ENCODE measurements around the gene AGO4. TPM values are rescaled to one million over a fixed set of nuclear protein-coding genes. Genes with fewer than 3 reads are reported as not detected.
A peak's percentile ranks its signal among the peaks of the same experiment; 100 is the strongest.
"Not testable (repeated sequence)": the region's sequence is repeated elsewhere in the genome, so short reads cannot be mapped to it uniquely, and the experiment has no call there.

AGO4 gene
- polyA plus RNA-seq, 2 of the 4 experiments (the other 2 are of a cell fraction) = 3.1 to 4.7 TPM

DNA sequence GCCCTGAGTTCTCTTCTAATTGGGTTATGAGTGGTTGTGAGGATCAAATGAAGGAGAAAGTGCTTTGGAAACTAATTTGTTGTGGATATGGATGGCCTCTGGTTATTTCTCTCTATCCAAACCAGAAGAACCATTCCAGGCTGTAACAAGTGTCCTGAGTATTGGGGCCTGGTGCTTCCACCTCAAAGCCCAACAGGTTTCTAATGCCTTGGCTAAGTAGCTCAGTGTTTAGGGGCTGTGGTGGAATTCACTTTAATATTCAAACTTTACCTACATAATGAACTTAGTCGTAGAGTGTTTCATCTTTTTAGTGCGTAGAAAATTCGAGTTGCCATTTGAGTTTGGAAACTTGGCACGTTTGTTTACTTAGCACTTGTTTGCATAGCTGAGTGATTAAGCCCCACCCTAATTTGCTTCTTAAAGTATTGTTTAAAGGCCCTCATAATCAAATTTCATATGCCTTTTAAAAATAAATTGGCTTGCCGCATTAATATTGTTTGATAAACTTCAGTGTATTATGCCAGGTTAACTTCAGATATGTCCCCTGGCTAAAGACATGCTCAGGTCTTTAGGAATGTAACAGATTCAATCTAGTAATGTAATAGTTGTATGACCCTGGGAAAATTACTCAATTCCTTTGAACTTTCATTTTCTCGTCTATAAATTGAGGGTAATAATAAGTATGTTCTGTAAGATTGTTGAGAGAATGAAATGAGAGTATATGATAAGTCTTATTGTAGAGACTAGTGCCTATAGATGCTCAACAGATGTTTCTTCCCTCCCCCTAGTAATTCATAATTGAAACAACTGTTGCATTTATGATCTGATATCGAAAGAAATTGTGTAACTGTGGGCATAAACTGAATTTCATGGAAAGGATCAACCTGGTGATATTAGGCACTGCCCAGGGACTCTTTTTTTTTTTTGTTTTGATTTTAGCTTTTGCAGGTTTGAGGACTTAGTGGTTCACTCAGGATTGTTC, 1.6 kb downstream of the AGO4 start:
- ATAC-seq (peak in 1 of 2 experiments; percentile 22; a peak in 2 of 6 replicates), FAIRE-seq (no peak), DNase-seq (ENCODE audit: low read depth in 1 of 2, low spot score in 1 of 2) (no peak)
- ChIA-PET POLR2A (no interaction called here), CTCF (interaction anchor here (0.8 kb wide), 1 partner anchor 10 kb away, joined by 3 read pairs; no protein-coding TSS in a partner anchor)
- H3K4me1 ChIP-seq = peaks cover 14% of the 10 kb centered on the region
- H3K9me3 ChIP-seq = no peaks in the 10 kb centered on the region
- 54% methylated on average over 7 of the region's 7 CpGs for WGBS (ENCODE audit: missing lambda C conversion rate)
- peak overlapping the region; percentile 96 to 99; a peak in 5 of 6 replicates for H3K27ac ChIP-seq
- peak overlapping the region; percentile 98 for H3K4me3 ChIP-seq
- TF ChIP-seq POLR2AphosphoS2 (conservative IDR thresholded peaks at IDR 0.05; ENCODE audit: low read length) = no peak
- TF ChIP-seq, protein P1, sequence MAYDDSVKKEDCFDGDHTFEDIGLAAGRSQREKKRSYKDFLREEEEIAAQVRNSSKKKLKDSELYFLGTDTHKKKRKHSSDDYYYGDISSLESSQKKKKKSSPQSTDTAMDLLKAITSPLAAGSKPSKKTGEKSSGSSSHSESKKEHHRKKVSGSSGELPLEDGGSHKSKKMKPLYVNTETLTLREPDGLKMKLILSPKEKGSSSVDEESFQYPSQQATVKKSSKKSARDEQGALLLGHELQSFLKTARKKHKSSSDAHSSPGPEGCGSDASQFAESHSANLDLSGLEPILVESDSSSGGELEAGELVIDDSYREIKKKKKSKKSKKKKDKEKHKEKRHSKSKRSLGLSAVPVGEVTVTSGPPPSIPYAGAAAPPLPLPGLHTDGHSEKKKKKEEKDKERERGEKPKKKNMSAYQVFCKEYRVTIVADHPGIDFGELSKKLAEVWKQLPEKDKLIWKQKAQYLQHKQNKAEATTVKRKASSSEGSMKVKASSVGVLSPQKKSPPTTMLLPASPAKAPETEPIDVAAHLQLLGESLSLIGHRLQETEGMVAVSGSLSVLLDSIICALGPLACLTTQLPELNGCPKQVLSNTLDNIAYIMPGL (CRISPR knock-in tag; IDR thresholded peaks at IDR 0.05; ENCODE audit: borderline replicate concordance) = no peak
- H3K4me2 ChIP-seq = peak overlapping the region; percentile 94

GRCh38 chr1:35810096-35810881, 2.5 kb downstream of the AGO4 start:
- no peaks in the 10 kb centered on the region for H3K9me3 ChIP-seq
- ChIA-PET POLR2A (no interaction called here), CTCF (interaction anchor here (0.8 kb wide), 1 partner anchor 9 kb away, joined by 3 read pairs; no protein-coding TSS in a partner anchor)
- WGBS (ENCODE audit: missing lambda C conversion rate) = 64% methylated on average over 2 of the region's 2 CpGs
- DNase-seq (ENCODE audit: low read depth in 1 of 2, low spot score in 1 of 2) (no peak), ATAC-seq (no peak), FAIRE-seq (no peak)
- TF ChIP-seq RCOR1 (IDR thresholded peaks at IDR 0.05; ENCODE audit: low read depth, low read length) = no peak
- H3K4me2 ChIP-seq = peak overlapping the region; percentile 94
- H3K4me3 ChIP-seq = no peak overlapping the region
- peaks cover 14% of the 10 kb centered on the region for H3K4me1 ChIP-seq
- no peak overlapping the region for H3K27ac ChIP-seq

DNA sequence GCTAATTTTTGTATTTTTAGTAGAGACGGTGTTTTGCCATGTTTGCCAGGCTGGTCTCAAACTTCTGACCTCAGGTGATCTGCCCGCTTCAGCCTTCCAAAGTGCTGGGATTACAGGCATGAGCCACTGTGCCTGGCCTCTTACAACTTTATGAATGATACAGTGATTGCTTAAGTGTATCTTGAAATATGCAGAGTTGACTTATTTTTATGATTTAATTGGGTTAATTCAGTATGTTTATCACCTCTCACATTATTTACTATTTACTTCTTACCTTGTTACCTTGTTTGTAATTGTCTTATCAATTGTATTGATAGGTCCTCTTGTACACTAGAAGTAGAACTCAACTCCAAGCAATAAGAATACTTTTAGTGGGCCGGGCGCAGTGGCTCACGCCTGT, 4.9 kb downstream of the AGO4 start:
- POLR2A ChIA-PET; FAIRE-seq; H3K9me3 ChIP-seq; ATAC-seq; H3K4me2 ChIP-seq; H3K27ac ChIP-seq; H3K4me3 ChIP-seq; DNase-seq (ENCODE audit: low read depth in 1 of 2, low spot score in 1 of 2); CTCF ChIA-PET: not testable (repeated sequence)
- TF ChIP-seq MAFK (IDR thresholded peaks at IDR 0.05; ENCODE audit: partially characterized antibody) = peak; percentile 6
- WGBS (ENCODE audit: missing lambda C conversion rate) = 95% methylated on average over 5 of the region's 5 CpGs
- peaks cover 14% of the 10 kb centered on the region for H3K4me1 ChIP-seq

DNA sequence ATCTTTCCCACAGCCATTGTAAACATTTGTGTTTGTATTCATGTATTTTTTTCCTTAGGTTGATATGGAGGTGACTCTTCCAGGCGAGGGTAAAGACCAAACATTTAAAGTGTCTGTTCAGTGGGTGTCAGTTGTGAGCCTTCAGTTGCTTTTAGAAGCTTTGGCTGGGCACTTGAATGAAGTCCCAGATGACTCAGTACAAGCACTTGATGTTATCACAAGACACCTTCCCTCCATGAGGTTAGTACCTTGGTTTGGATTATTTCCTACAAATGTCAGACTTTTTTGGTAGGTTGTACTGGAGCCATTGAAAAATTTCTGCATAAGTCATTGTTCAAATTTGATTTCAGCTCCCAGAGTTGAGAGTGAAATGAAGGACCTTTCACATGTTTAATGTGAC, 17.4 kb downstream of the AGO4 start:
- Histone ChIP-seq H3K27ac (no peak overlapping the region), H3K4me2 (no peak overlapping the region), H3K4me1 (no peaks in the 10 kb centered on the region), H3K9me3 (no peaks in the 10 kb centered on the region), H3K4me3 (no peak overlapping the region)
- CTCF ChIA-PET = no interaction called here
- POLR2A ChIA-PET = no interaction called here
- TF ChIP-seq CBX8 (IDR thresholded peaks at IDR 0.05) (no peak), JUN (IDR thresholded peaks at IDR 0.05) (no peak), EP300 (IDR thresholded peaks at IDR 0.05) (no peak), PHF8 (IDR thresholded peaks at IDR 0.05; ENCODE audit: borderline replicate concordance, low read depth) (no peak), ZFP36 (IDR thresholded peaks at IDR 0.05; ENCODE audit: borderline replicate concordance, partially characterized antibody) (no peak), MAX (IDR thresholded peaks at IDR 0.05) (no peak), HEYL (CRISPR knock-in tag; IDR thresholded peaks at IDR 0.05) (no peak), EHMT2 (IDR thresholded peaks at IDR 0.05; ENCODE audit: low read depth) (no peak), ATOH8 (CRISPR knock-in tag; IDR thresholded peaks at IDR 0.05; ENCODE audit: low read depth) (no peak), POLR2AphosphoS2 (conservative IDR thresholded peaks at IDR 0.05; ENCODE audit: low read length) (no peak), BHLHE40 (IDR thresholded peaks at IDR 0.05; ENCODE audit: low read depth, low read length) (no peak), CBX2 (IDR thresholded peaks at IDR 0.05; ENCODE audit: borderline replicate concordance, low read depth) (no peak), FOSL2 (IDR thresholded peaks at IDR 0.05) (no peak), FOSL2 (CRISPR knock-in tag; IDR thresholded peaks at IDR 0.05) (no peak), TP53 (CRISPR knock-in tag; IDR thresholded peaks at IDR 0.05) (no peak), MAFK (IDR thresholded peaks at IDR 0.05; ENCODE audit: partially characterized antibody) (no peak)
- TF ChIP-seq, protein P2, sequence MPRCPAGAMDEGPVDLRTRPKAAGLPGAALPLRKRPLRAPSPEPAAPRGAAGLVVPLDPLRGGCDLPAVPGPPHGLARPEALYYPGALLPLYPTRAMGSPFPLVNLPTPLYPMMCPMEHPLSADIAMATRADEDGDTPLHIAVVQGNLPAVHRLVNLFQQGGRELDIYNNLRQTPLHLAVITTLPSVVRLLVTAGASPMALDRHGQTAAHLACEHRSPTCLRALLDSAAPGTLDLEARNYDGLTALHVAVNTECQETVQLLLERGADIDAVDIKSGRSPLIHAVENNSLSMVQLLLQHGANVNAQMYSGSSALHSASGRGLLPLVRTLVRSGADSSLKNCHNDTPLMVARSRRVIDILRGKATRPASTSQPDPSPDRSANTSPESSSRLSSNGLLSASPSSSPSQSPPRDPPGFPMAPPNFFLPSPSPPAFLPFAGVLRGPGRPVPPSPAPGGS (IDR thresholded peaks at IDR 0.05) = no peak
- WGBS (ENCODE audit: missing lambda C conversion rate) = 97% methylated on average over 1 of the region's 1 CpG
- FAIRE-seq (no peak), ATAC-seq (no peak), DNase-seq (ENCODE audit: low read depth in 1 of 2, low spot score in 1 of 2) (no peak)

All from A549 (cell line).